ENCODE data around the gene ZNF639. TPM values are rescaled to one million over a fixed set of nuclear protein-coding genes. Genes with fewer than 3 reads are reported as not detected.

The ZNF639 gene
- total and polyA plus RNA-seq, 9 of the 15 experiments (the other 6 are each of a cell fraction or from before 2014, with no cell fraction given) = 17.6 to 88.1 (median 53.7) TPM

DNA sequence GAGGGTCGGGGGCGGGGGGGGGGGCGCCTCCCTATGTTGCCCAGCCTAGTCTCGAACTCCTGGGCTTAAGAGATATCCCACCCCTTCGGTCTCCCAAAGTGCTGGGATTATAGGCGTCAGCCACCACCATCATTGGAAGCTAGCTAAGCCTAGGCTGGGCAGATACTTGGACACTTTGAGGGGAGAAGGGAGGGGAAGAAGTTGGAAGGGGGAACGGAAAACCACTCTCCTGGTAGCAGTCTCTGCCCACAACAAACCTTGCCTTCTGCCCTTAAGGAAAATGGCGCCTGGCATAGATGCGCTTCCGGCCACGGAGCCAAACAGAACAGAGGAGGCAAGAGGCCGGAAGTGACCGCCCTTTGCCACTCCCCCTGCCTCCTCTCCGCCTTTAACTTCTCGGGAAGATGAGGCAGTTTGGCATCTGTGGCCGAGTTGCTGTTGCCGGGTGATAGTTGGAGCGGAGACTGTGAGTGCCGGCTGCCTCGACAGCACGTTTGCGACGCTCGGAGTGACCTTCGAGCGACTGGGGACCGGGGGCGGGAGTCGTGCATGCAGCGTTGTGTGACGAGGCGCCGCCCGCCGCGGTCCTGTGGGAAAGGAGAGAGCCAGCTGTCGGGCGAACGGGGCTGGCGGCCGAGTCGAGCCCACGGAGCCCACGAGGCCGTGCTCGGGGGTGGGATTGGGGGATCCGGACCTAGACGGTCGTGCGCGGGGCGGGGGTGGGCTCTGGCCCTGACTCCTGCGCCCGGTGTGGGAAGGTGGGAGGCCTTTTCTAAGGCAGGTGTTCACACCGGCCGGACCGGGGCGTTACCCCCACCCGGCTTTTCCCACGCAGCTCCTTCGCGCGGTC lies 24.7 kb downstream of the ZNF639 start, which contains the start of gene MFN1 (continued):
- TF ChIP-seq TCF3 (CRISPR knock-in tag; IDR thresholded peaks at IDR 0.05) = no peak; the same call in 1 of the 2 replicates
- no peak for TF ChIP-seq ZC3H11A (IDR thresholded peaks at IDR 0.05; ENCODE audit: low read depth, low read length)
- no peak for TF ChIP-seq ZNF695 (CRISPR knock-in tag; IDR thresholded peaks at IDR 0.05)
- no peak for TF ChIP-seq MAFF (IDR thresholded peaks at IDR 0.05; ENCODE audit: low read length)
- no peak for TF ChIP-seq CEBPZ (IDR thresholded peaks at IDR 0.05; ENCODE audit: borderline replicate concordance, low read depth, low read length)
- TF ChIP-seq MAZ (CRISPR knock-in tag; conservative IDR thresholded peaks at IDR 0.05 in 1 of 2, IDR thresholded peaks at IDR 0.05 in 1 of 2) = peak; percentile 61 to 74; a peak in 3 of 4 replicates
- TF ChIP-seq TAF15 (IDR thresholded peaks at IDR 0.05; ENCODE audit: low read depth, low read length) = no peak
- TF ChIP-seq TEAD4 (IDR thresholded peaks at IDR 0.05; ENCODE audit: low read length) = no peak
- 0 out of 2 replicates have a peak, but pooled peaks have one; percentile 53 for TF ChIP-seq TEAD4 (CRISPR knock-in tag; IDR thresholded peaks at IDR 0.05; ENCODE audit: borderline replicate concordance)
- 0 out of 2 replicates have a peak, but pooled peaks have one; percentile 16 for TF ChIP-seq ZNF766 (CRISPR knock-in tag; conservative IDR thresholded peaks at IDR 0.05)
- no peak for TF ChIP-seq HMG20A (CRISPR knock-in tag; conservative IDR thresholded peaks at IDR 0.05)
- TF ChIP-seq YY1 (IDR thresholded peaks at IDR 0.05; ENCODE audit: borderline replicate concordance in 1 of 3, control insufficient read depth in 1 of 3, extremely low read depth in 1 of 3, insufficient read depth in 3 of 3, insufficient read length in 1 of 3, insufficient replicate concordance in 2 of 3, low read depth in 1 of 3, low read length in 2 of 3) = peak; percentile 97 to 100 (median 99)
- TF ChIP-seq SUPT5H (IDR thresholded peaks at IDR 0.05) = peak; percentile 78
- peak; percentile 43; the same call in 1 of the 2 replicates for TF ChIP-seq RB1 (IDR thresholded peaks at IDR 0.05; ENCODE audit: low read depth)
- no peak for TF ChIP-seq ZNF146 (CRISPR knock-in tag; IDR thresholded peaks at IDR 0.05; ENCODE audit: unreplicated experiment)
- no peak for TF ChIP-seq ERF (CRISPR knock-in tag; IDR thresholded peaks at IDR 0.05)
- TF ChIP-seq GMEB1 (CRISPR knock-in tag; IDR thresholded peaks at IDR 0.05) = no peak; the same call in 1 of the 2 replicates
- TF ChIP-seq JUN (IDR thresholded peaks at IDR 0.05; ENCODE audit: borderline replicate concordance, low read depth, low read length) = 0 out of 2 replicates have a peak, but pooled peaks have one; percentile 35
- TF ChIP-seq JUN (CRISPR knock-in tag; IDR thresholded peaks at IDR 0.05; ENCODE audit: borderline replicate concordance) = no peak
- TF ChIP-seq TAF9B (IDR thresholded peaks at IDR 0.05; ENCODE audit: partially characterized antibody) = peak; percentile 49
- no peak for TF ChIP-seq CHD4 (IDR thresholded peaks at IDR 0.05; ENCODE audit: insufficient read depth, insufficient replicate concordance, low read depth, low read length, poor library complexity, severe bottlenecking)
- no peak for TF ChIP-seq TCF7 (IDR thresholded peaks at IDR 0.05; ENCODE audit: borderline replicate concordance)
- TF ChIP-seq ZNF77 (CRISPR knock-in tag; IDR thresholded peaks at IDR 0.05) = no peak

Measured in K562 (cell line).